Ecto neural progenitor cell (in vitro differentiated cells): ENCODE results near the gene BCL2A1.
"Not testable (repeated sequence)": the region's sequence is repeated elsewhere in the genome, so short reads cannot be mapped to it uniquely, and the experiment has no call there.

Experiments used
- DNase-seq: peaks from one replicate; pipeline ENCODE4 v3.0.0-alpha.2; 2018; ENCODE audit warnings: low spot score

Gene BCL2A1

GRCh38 chr15:79989183-79989582 lies 18.2 kb upstream of the BCL2A1 start:
- no peak for DNase-seq

- no peak for DNase-seq
Measured at GRCh38 chr15:79988448-79989117, 17.6 kb upstream of the BCL2A1 start.

- DNase-seq, result no peak
Measured at GRCh38 chr15:79987969-79988368, 17.0 kb upstream of the BCL2A1 start.

GRCh38 chr15:79987569-79987955 lies 16.6 kb upstream of the BCL2A1 start:
- no peak for DNase-seq

GRCh38 chr15:79981831-79982455 lies 10.9 kb upstream of the BCL2A1 start:
- DNase-seq, result no peak

GRCh38 chr15:79978655-79979514 lies 7.9 kb upstream of the BCL2A1 start:
- no peak for DNase-seq

GRCh38 chr15:79978260-79978654 lies 7.3 kb upstream of the BCL2A1 start:
- DNase-seq, result no peak

- DNase-seq, result no peak
Measured at GRCh38 chr15:79977431-79978054, 6.5 kb upstream of the BCL2A1 start.

- DNase-seq, result no peak
Measured at GRCh38 chr15:79973456-79974195, 2.6 kb upstream of the BCL2A1 start.

GRCh38 chr15:79972863-79973262 lies 1.9 kb upstream of the BCL2A1 start:
- DNase-seq, result no peak

- DNase-seq, result no peak
Measured at GRCh38 chr15:79970181-79970580, 815 bp downstream of the BCL2A1 start.

- DNase-seq, result no peak
Measured at GRCh38 chr15:79969146-79969545, 1.9 kb downstream of the BCL2A1 start.

GRCh38 chr15:79967298-79968182 lies 3.5 kb downstream of the BCL2A1 start:
- DNase-seq, result no peak

- no peak for DNase-seq
Measured at GRCh38 chr15:79966634-79967297, 4.2 kb downstream of the BCL2A1 start.

- DNase-seq, result no peak
Measured at GRCh38 chr15:79965846-79966630, 5.0 kb downstream of the BCL2A1 start.

- no peak for DNase-seq
Measured at GRCh38 chr15:79964232-79964805, 6.7 kb downstream of the BCL2A1 start.

- not testable (repeated sequence) for DNase-seq
Measured at GRCh38 chr15:79962921-79963320, 8.1 kb downstream of the BCL2A1 start.

GRCh38 chr15:79962178-79962577 lies 8.8 kb downstream of the BCL2A1 start:
- no peak for DNase-seq
